ENCODE results near the gene SLIT1.
A peak's percentile ranks its signal among the peaks of the same experiment; 100 is the strongest.

The SLIT1 gene

DNA sequence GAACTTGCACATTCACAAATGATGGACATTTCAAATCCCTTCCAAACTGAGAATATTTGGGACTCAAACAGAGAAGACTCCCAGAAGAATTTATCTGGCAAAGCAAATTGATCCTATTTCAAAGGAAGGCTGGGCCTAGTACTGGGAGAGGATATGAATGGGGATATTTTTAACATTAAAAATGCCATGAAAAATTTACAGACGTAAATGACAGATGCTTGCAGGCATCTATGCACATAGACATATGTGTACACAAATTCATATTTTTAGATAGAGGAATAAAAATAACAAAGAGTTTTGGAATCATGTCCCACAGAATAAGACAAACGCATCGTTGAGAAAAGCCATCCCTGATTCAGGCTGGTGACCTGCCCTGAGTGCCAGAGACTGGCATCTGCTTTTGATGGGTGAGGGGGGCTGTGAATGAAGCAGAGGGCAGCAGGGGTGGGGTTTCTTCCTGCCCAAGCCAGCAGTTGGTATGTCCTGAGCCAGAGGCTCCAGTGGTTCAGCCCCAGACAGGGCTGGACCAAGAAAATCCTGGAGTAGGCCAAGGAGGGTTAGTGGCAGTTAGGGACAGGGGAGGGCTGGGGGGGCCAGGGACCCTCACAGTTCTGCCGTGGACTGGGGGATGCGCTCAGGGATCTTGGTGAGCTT lies 138.5 kb downstream of the SLIT1 start:
- peaks cover 0 to 8% of the 10 kb centered on the region in 2 donors for H3K27me3 Mint-ChIP-seq
- H3K36me3 Mint-ChIP-seq (ENCODE audit: insufficient read depth): no peaks in the 10 kb centered on the region
- no peaks in the 10 kb centered on the region for H3K9me3 Mint-ChIP-seq

DNA sequence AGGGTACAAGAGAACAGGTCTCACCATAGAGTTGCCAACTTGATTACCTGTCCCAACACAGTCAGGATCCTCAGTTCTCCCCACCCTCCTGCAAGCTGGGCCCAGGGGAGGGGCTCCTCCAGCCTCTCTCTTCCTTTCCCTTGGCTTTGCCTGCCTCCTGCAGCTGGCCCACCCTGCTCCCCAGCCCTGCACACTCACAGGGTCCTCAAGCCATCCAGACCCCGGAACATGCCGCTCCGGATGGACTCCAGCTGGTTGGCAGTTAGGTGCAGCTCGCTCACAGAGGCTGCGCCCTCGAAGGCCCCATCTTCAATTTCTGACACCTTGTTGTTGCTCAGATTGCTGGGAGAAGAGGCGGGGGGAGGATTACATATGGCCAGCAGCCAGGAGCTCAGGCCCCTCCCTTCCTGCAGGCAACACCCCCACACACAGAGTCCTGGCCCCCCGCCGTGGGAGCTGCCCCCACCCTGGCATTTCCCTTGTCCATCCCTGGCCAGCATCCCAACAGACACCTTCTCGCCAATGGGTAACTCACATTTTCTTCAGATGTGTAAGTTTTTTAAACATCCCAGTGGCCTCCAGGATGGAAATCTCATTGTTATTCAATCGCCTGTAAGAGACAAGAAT lies 139.2 kb downstream of the SLIT1 start:
- Mint-ChIP-seq H3K36me3 (ENCODE audit: insufficient read depth) (no peaks in the 10 kb centered on the region), H3K4me3 (no peak overlapping the region), H3K27me3 (peaks cover 0 to 8% of the 10 kb centered on the region in 2 donors), H3K9me3 (no peaks in the 10 kb centered on the region), H3K27ac (no peak overlapping the region), H3K4me1 (ENCODE audit: low read depth in 2 of 2) (peaks cover 0 to 3% of the 10 kb centered on the region in 2 donors)
- DNase-seq (no peak), ATAC-seq (replicated peaks) (no peak)

More for the DNA sequence above, 138.5 kb downstream of the SLIT1 start:
- ATAC-seq (replicated peaks) (no peak), DNase-seq (no peak)
- Mint-ChIP-seq H3K4me3 (no peak overlapping the region), H3K27ac (no peak overlapping the region), H3K4me1 (ENCODE audit: low read depth in 2 of 2) (peaks cover 0 to 3% of the 10 kb centered on the region in 2 donors)

DNA sequence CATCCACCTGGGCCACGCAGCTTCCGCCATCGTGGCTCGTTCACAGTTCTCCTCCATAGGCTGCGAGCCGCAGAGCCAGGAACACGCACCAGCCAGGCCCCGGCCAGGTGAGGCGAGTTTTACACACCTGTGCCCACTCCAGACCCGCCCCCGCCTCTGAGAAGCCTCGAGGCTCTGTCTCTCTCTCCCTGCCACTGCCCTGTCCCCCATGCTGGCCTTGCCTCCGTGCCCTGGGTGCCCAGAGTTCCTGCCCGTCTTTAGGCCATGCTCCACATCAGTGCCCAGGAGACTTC lies 142.2 kb downstream of the SLIT1 start:
- Mint-ChIP-seq H3K27ac (no peak overlapping the region), H3K4me3 (no peak overlapping the region), H3K27me3 (no peaks in the 10 kb centered on the region), H3K4me1 (ENCODE audit: low read depth in 2 of 2) (no peaks in the 10 kb centered on the region), H3K36me3 (ENCODE audit: insufficient read depth) (peaks cover 3% of the 10 kb centered on the region), H3K9me3 (no peaks in the 10 kb centered on the region)
- DNase-seq: no peak
- ATAC-seq (replicated peaks): no peak

DNA sequence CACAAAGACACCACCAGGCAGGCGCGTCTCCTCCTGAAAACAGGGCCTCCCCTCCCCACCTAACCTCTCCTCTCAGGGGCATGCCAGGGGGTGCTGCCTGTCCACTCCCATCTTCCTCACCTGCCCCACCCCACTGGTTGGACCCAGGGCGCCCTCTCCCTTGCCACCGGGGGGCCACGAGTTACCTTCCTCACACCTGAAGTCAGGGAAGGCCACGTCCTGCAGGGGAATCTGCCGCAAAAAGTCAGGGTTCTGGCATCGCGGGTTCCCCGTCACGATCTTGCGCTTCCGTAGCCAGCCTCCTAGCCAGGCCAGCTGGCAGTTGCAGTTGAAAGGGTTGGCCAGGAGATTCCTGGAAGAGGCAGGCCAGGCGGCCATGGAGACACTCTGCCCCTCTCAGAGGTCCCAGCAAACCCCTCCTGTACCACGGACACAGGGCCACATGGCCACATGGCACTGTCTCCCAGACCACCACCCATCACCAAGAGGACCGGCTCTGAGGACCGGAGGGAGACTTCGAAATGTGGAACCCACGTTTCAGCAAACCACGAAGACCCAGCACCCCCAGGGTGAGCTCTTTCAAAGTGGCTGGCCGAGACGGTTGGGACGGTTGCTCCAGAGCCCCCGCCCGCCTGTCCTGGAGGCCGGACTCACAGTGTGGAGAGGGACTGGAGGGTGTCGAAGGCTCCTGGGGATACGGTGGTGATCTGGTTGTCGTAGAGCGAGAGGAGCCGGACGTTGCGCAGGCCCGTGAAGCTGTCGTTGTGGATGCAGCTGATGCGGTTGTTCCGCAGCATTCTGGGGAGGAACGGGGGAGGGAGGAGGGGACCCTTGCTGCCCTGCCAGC lies 142.8 kb downstream of the SLIT1 start:
- H3K27me3 Mint-ChIP-seq: no peaks in the 10 kb centered on the region
- DNase-seq (no peak), ATAC-seq (replicated peaks) (no peak)
- H3K27ac Mint-ChIP-seq: no peak overlapping the region
- H3K36me3 Mint-ChIP-seq (ENCODE audit: insufficient read depth): peaks cover 3% of the 10 kb centered on the region
- no peak overlapping the region for H3K4me3 Mint-ChIP-seq
- H3K4me1 Mint-ChIP-seq (ENCODE audit: low read depth in 2 of 2): peaks cover 0 to 4% of the 10 kb centered on the region in 2 donors
- no peaks in the 10 kb centered on the region for H3K9me3 Mint-ChIP-seq

DNA sequence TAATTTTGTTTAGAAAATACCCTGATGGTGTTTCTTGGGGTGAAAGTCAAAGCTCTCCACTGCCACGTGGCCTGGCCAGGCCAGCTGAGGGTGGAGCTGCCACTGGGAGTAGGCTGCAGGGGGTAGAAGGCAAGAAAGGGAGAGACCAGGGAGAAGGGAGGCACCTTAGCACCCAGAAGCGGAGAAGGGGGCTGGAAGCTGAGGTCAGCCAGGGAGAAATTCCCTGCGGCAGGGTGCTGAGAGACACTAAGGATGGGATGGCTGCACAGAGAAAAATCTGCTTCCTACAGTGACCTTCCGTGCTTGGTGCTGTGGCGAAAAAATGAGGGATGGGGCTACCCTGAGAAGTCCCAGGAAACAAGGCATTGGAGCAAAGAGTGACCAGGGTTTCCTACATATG lies 143.7 kb downstream of the SLIT1 start:
- peaks cover 7 to 10% of the 10 kb centered on the region in 2 donors for H3K4me1 Mint-ChIP-seq (ENCODE audit: low read depth in 2 of 2)
- H3K27me3 Mint-ChIP-seq: no peaks in the 10 kb centered on the region
- no peak for ATAC-seq (replicated peaks)
- H3K27ac Mint-ChIP-seq: no peak overlapping the region
- no peak overlapping the region for H3K4me3 Mint-ChIP-seq
- no peaks in the 10 kb centered on the region for H3K9me3 Mint-ChIP-seq
- no peak for DNase-seq
- peaks cover 3% of the 10 kb centered on the region for H3K36me3 Mint-ChIP-seq (ENCODE audit: insufficient read depth)

DNA sequence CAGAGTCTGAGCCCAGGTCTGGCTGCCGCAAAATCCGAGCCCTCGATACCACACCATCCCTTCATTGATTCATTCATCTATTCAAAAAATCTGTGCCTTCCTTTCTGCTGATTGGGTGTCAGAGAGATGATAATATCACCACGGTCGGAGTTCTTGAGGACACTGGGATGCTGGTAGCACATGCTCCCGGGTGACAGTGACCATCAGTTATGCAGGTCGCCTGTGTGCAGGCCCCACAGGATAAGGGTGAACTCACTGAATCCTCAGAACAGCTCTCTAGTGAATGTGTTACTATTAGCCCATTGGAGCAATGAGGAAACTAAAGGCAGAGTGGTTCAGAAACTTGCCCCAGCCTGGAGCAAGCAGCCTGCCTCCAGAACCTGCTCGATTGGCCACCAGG lies 145.1 kb downstream of the SLIT1 start:
- no peak overlapping the region for H3K27ac Mint-ChIP-seq
- H3K4me3 Mint-ChIP-seq: no peak overlapping the region
- ATAC-seq (replicated peaks) (no peak), DNase-seq (no peak)
- H3K9me3 Mint-ChIP-seq: no peaks in the 10 kb centered on the region
- H3K4me1 Mint-ChIP-seq (ENCODE audit: low read depth in 2 of 2): peaks cover 10 to 14% of the 10 kb centered on the region in 2 donors
- peaks cover 10% of the 10 kb centered on the region for H3K36me3 Mint-ChIP-seq (ENCODE audit: insufficient read depth)
- peaks cover 9 to 10% of the 10 kb centered on the region in 2 donors for H3K27me3 Mint-ChIP-seq

DNA sequence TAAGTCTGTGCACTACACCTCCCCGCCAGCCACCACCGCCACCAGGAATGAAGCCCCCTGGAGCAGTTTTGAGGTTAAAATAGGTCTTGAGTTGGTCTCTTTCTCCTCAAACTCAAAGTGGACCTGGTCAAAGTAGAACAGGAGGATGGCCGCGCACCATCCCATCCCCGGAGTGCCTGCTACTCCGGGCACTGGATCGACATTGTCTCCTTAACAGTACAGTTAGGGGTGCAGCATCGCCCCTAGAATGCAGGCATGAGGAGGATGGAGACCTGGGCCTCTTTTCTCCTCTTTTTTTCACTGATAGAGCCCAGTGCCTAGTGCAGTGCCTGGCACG lies 145.5 kb downstream of the SLIT1 start:
- H3K4me3 Mint-ChIP-seq: no peak overlapping the region
- ATAC-seq (replicated peaks): no peak
- H3K27ac Mint-ChIP-seq: no peak overlapping the region
- peaks cover 10 to 14% of the 10 kb centered on the region in 2 donors for H3K4me1 Mint-ChIP-seq (ENCODE audit: low read depth in 2 of 2)
- no peak for DNase-seq
- H3K9me3 Mint-ChIP-seq: no peaks in the 10 kb centered on the region
- H3K27me3 Mint-ChIP-seq: peaks cover 14% of the 10 kb centered on the region in 2 donors
- H3K36me3 Mint-ChIP-seq (ENCODE audit: insufficient read depth): peaks cover 10% of the 10 kb centered on the region

DNA sequence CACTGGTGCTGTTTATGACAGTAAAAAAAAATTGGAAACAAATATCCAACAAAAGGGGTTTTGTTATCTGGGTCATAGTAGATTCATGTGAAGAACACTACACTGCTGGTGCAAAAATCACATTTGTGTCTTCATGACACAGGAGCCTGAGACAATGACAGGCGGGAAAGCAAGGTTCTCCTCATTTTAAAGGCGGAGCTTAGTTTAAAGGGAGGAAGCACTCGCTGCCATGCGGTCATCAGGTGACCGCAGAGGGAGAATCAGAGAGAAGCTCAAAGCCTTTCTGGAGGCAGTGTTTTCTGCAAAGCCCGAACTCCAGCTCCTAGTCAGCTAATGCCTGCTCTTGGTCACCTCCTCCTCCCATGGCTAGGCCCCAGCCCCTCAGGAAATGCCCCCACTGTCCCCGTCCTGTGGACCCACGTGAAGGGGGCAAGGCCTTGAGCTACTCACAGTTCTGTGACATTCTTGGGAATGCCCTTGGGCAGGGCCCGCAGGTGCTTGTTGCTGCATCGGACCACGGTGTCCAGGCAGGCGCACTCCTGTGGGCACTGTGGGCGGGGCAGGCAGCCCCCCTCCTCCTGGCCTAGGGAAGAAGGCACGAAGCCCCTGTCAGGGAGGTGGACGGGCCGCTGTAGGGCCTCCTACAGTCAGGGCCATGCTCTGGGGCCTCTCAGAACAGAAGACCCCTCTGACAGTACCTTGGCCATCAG lies 146.1 kb downstream of the SLIT1 start:
- Mint-ChIP-seq H3K36me3 (ENCODE audit: insufficient read depth) (peaks cover 10% of the 10 kb centered on the region), H3K27ac (no peak overlapping the region), H3K4me3 (no peak overlapping the region), H3K27me3 (peaks cover 19 to 20% of the 10 kb centered on the region in 2 donors), H3K4me1 (ENCODE audit: low read depth in 2 of 2) (peaks cover 10 to 14% of the 10 kb centered on the region in 2 donors), H3K9me3 (no peaks in the 10 kb centered on the region)
- ATAC-seq (replicated peaks): no peak
- no peak for DNase-seq

DNA sequence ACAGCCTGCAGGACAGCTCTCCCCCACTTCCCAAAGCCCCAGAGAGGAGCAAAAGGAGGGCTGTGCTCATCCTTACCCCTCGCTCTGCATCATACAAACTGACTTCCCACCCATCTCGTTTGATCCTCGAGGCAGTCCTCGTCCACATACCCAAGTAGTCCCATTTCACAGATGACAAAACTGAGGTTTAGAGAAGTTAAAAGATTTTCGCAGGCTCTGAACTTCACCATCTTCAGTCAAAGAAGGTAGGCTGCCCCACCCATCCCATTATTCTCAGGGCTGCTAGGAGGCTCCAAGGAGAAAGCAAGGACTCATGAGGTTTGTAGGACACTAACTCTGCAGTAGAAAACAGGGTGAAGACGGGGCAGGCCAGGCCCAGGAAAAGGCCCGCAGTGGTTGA lies 147.1 kb downstream of the SLIT1 start:
- Mint-ChIP-seq H3K4me1 (ENCODE audit: low read depth in 2 of 2) (peaks cover 10 to 14% of the 10 kb centered on the region in 2 donors), H3K4me3 (peak overlapping the region; percentile 51 to 63)
- no peak for ATAC-seq (replicated peaks)

DNA sequence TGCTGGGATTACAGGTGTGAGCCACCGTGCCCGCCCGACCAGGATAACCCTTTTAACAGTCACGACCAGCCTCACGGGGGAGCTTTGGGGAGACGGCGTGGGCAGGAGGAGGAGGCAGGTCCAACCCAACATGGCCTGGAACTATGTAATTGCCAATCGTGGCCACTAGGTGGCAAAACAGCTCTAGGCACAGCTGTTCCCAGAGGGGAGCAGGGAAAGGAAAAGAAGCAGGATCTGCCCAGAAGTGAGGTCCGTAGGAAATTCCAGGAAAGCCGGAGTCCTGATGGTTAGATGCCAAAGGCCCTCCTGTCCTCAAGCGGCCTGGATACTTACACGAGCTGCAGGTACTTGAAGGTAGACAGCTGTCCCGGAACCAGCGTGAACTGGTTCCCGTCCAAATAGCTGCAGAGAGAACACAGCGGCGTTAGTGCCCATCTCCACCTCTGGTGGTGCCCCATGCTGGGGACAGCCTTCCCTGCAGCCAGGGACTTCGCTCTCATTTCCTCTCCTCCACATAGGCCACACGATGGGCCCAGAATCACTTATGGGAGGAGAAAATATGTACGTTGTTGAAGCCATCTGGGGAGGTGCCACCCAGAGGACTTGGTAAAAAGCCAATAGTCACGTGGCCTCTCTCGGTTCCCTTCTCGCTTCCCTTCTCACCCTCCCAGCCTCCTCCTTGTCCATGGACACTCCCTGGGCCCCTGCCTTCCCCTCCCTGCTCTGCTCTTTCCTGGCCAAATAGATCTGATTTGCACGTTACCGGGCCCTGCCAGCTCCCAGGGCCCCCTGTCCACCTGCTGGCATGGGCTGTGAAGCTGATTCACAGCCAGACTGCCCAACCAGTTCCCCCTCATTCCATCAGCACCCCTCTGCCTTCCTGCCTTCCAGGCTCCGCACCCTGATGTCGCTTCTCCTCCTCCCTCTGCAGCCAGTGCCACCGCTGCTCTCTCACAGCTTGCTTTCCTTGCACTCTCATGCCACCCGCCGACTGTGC lies 148.1 kb downstream of the SLIT1 start:
- ATAC-seq (replicated peaks) (peak; percentile 92), DNase-seq (peak; percentile 57 to 71 (median 58))
- Mint-ChIP-seq H3K9me3 (no peaks in the 10 kb centered on the region), H3K4me3 (peak overlapping the region; percentile 51 to 63), H3K36me3 (ENCODE audit: insufficient read depth) (peaks cover 10% of the 10 kb centered on the region), H3K27me3 (peaks cover 21 to 22% of the 10 kb centered on the region in 2 donors), H3K27ac (peak overlapping the region in 1 of 2 donors; percentile 74), H3K4me1 (ENCODE audit: low read depth in 2 of 2) (peaks cover 10 to 14% of the 10 kb centered on the region in 2 donors)

More for the DNA sequence above, 147.1 kb downstream of the SLIT1 start:
- peaks cover 10% of the 10 kb centered on the region for H3K36me3 Mint-ChIP-seq (ENCODE audit: insufficient read depth)
- H3K27ac Mint-ChIP-seq: no peak overlapping the region
- no peaks in the 10 kb centered on the region for H3K9me3 Mint-ChIP-seq
- DNase-seq: no peak
- peaks cover 21 to 22% of the 10 kb centered on the region in 2 donors for H3K27me3 Mint-ChIP-seq

DNA sequence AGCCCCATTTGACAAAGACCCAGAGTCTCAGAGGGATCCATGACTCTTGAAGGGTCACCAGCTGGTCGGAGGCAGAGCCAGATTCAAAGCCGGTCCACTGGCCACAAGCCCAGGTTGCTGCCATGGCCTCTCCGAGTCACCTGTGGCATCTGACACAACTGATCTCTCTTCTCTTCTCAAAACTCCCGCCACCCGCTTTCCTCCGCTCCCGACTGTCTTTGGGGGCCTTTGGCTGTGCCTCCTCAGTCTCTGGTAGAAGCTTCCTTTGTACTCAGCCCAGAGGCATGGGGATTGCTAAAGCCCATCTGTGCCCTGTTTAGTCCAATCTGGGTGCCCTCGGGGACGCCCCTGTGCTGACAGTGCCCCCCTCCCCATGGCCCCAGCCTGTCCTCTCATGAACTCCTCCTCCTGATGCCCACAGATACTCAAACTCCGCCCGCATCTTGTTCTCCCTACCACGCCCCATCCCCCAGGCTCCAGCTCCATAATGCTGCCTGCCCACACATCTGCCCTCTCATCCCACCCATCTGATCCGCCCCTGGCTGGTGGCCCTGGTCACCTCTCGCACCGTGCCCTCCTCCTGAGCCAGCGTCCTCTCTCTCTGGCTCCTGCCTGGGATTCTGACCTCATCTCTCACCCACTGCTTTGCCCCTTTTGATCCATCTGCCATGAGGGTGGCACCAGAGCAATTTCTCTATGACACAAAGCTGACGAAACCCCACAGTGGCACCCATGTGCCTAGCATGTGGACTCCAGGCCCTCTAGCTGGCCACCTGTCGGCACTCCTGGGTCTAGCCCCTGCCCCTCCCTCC lies 150.6 kb downstream of the SLIT1 start:
- Mint-ChIP-seq H3K27me3 (peaks cover 22 to 27% of the 10 kb centered on the region in 2 donors), H3K4me1 (ENCODE audit: low read depth in 2 of 2) (peaks cover 10 to 14% of the 10 kb centered on the region in 2 donors), H3K27ac (no peak overlapping the region), H3K36me3 (ENCODE audit: insufficient read depth) (peaks cover 10% of the 10 kb centered on the region), H3K9me3 (no peaks in the 10 kb centered on the region), H3K4me3 (no peak overlapping the region)
- DNase-seq (no peak), ATAC-seq (replicated peaks) (no peak)

DNA sequence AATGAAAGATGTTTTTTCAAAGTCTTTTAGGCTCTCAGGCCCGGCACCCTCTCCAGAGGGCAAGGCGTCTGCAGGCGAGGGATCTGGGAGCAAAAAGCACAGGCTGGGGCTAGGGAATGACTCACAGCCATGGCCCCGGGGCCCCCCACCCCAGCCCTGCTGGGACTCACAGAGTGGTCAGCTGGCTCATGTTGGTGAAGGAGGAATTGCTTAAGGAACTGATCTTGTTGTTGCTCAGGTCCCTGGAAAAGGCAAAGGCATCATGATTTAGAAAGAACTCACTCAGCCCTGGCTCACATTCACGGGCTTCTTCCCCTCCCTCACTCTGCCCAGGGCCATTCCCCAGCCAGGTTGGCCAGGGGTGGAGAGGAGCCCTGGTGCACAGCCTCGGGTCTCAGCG lies 151.5 kb downstream of the SLIT1 start:
- no peak overlapping the region for H3K4me3 Mint-ChIP-seq
- H3K27ac Mint-ChIP-seq: no peak overlapping the region
- peaks cover 6% of the 10 kb centered on the region for H3K36me3 Mint-ChIP-seq (ENCODE audit: insufficient read depth)
- H3K9me3 Mint-ChIP-seq: no peaks in the 10 kb centered on the region
- peaks cover 22 to 27% of the 10 kb centered on the region in 2 donors for H3K27me3 Mint-ChIP-seq
- H3K4me1 Mint-ChIP-seq (ENCODE audit: low read depth in 2 of 2): peaks cover 10 to 14% of the 10 kb centered on the region in 2 donors
- no peak for ATAC-seq (replicated peaks)
- no peak for DNase-seq

Data from effector memory CD8-positive, alpha-beta T cell (primary cell).